Measurements from ENCODE around the gene FRMPD4. TPM values are rescaled to one million over a fixed set of nuclear protein-coding genes. Genes with fewer than 3 reads are reported as not detected.

The FRMPD4 gene
- total RNA-seq, 1 donor from 2014 or later, result 0.29 TPM

GRCh38 chrX:12548746-12549145, 410.5 kb downstream of the FRMPD4 start:
- H3K36me3 ChIP-seq, result no peaks in the 10 kb centered on the region
- H3K27ac ChIP-seq, result no peak overlapping the region
- ATAC-seq, result no peak
- no peaks in the 10 kb centered on the region for H3K27me3 ChIP-seq
- DNase-seq, result no peak
- H3K4me1 ChIP-seq, result no peaks in the 10 kb centered on the region
- no peak overlapping the region for H3K4me3 ChIP-seq
- TF ChIP-seq CTCF (IDR thresholded peaks at IDR 0.05), result no peak
- intact Hi-C loops (cut with DNase I), result no loop called here
- H3K9me3 ChIP-seq, result no peaks in the 10 kb centered on the region

GRCh38 chrX:12554206-12554605, 415.9 kb downstream of the FRMPD4 start:
- Histone ChIP-seq H3K4me3 (no peak overlapping the region), H3K27ac (no peak overlapping the region), H3K27me3 (no peaks in the 10 kb centered on the region), H3K9me3 (no peaks in the 10 kb centered on the region), H3K36me3 (no peaks in the 10 kb centered on the region), H3K4me1 (no peaks in the 10 kb centered on the region)
- ATAC-seq (no peak), DNase-seq (no peak)
- TF ChIP-seq CTCF (IDR thresholded peaks at IDR 0.05), result no peak
- intact Hi-C loops (cut with DNase I), result no loop called here

GRCh38 chrX:12563121-12563520, 424.8 kb downstream of the FRMPD4 start:
- no peak overlapping the region for H3K27ac ChIP-seq
- no peak for TF ChIP-seq CTCF (IDR thresholded peaks at IDR 0.05)
- no peaks in the 10 kb centered on the region for H3K4me1 ChIP-seq
- H3K4me3 ChIP-seq, result no peak overlapping the region
- no peaks in the 10 kb centered on the region for H3K9me3 ChIP-seq
- no peak for DNase-seq
- intact Hi-C loops (cut with DNase I), result no loop called here
- no peaks in the 10 kb centered on the region for H3K36me3 ChIP-seq
- ATAC-seq, result no peak
- no peaks in the 10 kb centered on the region for H3K27me3 ChIP-seq

GRCh38 chrX:12564221-12564620, 425.9 kb downstream of the FRMPD4 start:
- ATAC-seq (no peak), DNase-seq (no peak)
- H3K36me3 ChIP-seq, result no peaks in the 10 kb centered on the region
- H3K4me1 ChIP-seq, result no peaks in the 10 kb centered on the region
- H3K27me3 ChIP-seq, result no peaks in the 10 kb centered on the region
- intact Hi-C loops (cut with DNase I), result no loop called here
- H3K9me3 ChIP-seq, result no peaks in the 10 kb centered on the region
- no peak overlapping the region for H3K27ac ChIP-seq
- no peak for TF ChIP-seq CTCF (IDR thresholded peaks at IDR 0.05)
- H3K4me3 ChIP-seq, result no peak overlapping the region

GRCh38 chrX:12567857-12568256, 429.6 kb downstream of the FRMPD4 start:
- H3K4me1 ChIP-seq, result no peaks in the 10 kb centered on the region
- intact Hi-C loops (cut with DNase I), result no loop called here
- TF ChIP-seq CTCF (IDR thresholded peaks at IDR 0.05), result peak; percentile 55
- no peak overlapping the region for H3K4me3 ChIP-seq
- H3K9me3 ChIP-seq, result no peaks in the 10 kb centered on the region
- H3K27ac ChIP-seq, result no peak overlapping the region
- no peak for ATAC-seq
- no peak for DNase-seq
- no peaks in the 10 kb centered on the region for H3K27me3 ChIP-seq
- no peaks in the 10 kb centered on the region for H3K36me3 ChIP-seq

- no peak for TF ChIP-seq CTCF (IDR thresholded peaks at IDR 0.05)
- Histone ChIP-seq H3K4me3 (no peak overlapping the region), H3K9me3 (no peaks in the 10 kb centered on the region), H3K4me1 (no peaks in the 10 kb centered on the region), H3K36me3 (no peaks in the 10 kb centered on the region), H3K27ac (no peak overlapping the region), H3K27me3 (no peaks in the 10 kb centered on the region)
- ATAC-seq (no peak), DNase-seq (no peak)
- intact Hi-C loops (cut with DNase I), result no loop called here
Measured at GRCh38 chrX:12570859-12571501, 432.7 kb downstream of the FRMPD4 start.

Measured in upper lobe of right lung (tissue), 1 donor.